Smooth muscle cell (in vitro differentiated cells): ENCODE results near the gene IFNA14. TPM values are rescaled to one million over a fixed set of nuclear protein-coding genes. Genes with fewer than 3 reads are reported as not detected.
"Not testable (repeated sequence)": the region's sequence is repeated elsewhere in the genome, so short reads cannot be mapped to it uniquely, and the experiment has no call there.

Experiments
- DNase-seq: peaks from one replicate; lab custom pipeline; 2025; ENCODE audit not compliant: unreplicated experiment; lab: John Stamatoyannopoulos, UW
- H2AFZ ChIP-seq: fragments of 200-600 bp; sonication (generic); 2 replicates; pipeline ENCODE4 v1.6.0; 2016; ENCODE audit warnings: antibody characterized with exemption, low read depth, mild to moderate bottlenecking
- H3F3A ChIP-seq: fragments of 200-600 bp; sonication (generic); 2 replicates; pipeline ENCODE4 v1.6.0; 2017; ENCODE audit warnings: antibody characterized with exemption, low read depth
- H3K27ac ChIP-seq: fragments of 200-600 bp; sonication (generic); 2 replicates; pipeline ENCODE4 v1.5.1; 2016; ENCODE audit warnings: low read depth, mild to moderate bottlenecking
- H3K27me3 ChIP-seq: fragments of 200-600 bp; sonication (generic); 2 replicates; pipeline ENCODE4 v1.6.1; 2016; ENCODE audit warnings: low read depth, mild to moderate bottlenecking
- H3K36me3 ChIP-seq: fragments of 200-600 bp; sonication (generic); 2 replicates; pipeline ENCODE4 v1.5.1; 2016; ENCODE audit warnings: low read depth
- H3K4me1 ChIP-seq: fragments of 200-600 bp; sonication (generic); 2 replicates; pipeline ENCODE4 v1.5.1; 2016; ENCODE audit warnings: low read depth
- H3K4me2 ChIP-seq: fragments of 200-600 bp; sonication (generic); 2 replicates; pipeline ENCODE4 v1.6.0; 2016; ENCODE audit warnings: mild to moderate bottlenecking
- H3K4me3 ChIP-seq: fragments of 200-600 bp; sonication (generic); 2 replicates; pipeline ENCODE4 v1.5.1; 2016; ENCODE audit warnings: mild to moderate bottlenecking
- H3K79me2 ChIP-seq: fragments of 200-600 bp; sonication (generic); 2 replicates; pipeline ENCODE4 v1.6.0; 2016; ENCODE audit warnings: low read depth, mild to moderate bottlenecking
- H3K9ac ChIP-seq: fragments of 200-600 bp; sonication (generic); 2 replicates; pipeline ENCODE4 v1.6.0; 2016; ENCODE audit warnings: low read depth
- H3K9me3 ChIP-seq: fragments of 200-600 bp; sonication (generic); replicated peaks from 2 replicates; pipeline ENCODE4 v1.5.1; 2016; ENCODE audit warnings: low read depth
- H4K20me1 ChIP-seq: fragments of 200-600 bp; sonication (generic); 2 replicates; pipeline ENCODE4 v1.6.0; 2016; ENCODE audit warnings: low read depth
- WGBS: methylation state at CpG from one replicate; pipeline ENCODE4 v1.1.7; 2016; ENCODE audit warnings: low lambda C conversion rate; 5-methylcytosine and 5-hydroxymethylcytosine counted together
- polyA plus RNA-seq: library from polyadenylated mRNA; unstranded; fragments of >200 nt; fragmentation: Nextera tagmentation; extraction: Ambion mirVana; gene quantifications from 2 replicates; pipeline ENCODE4 v1.2.1, GENCODE V29; 2016
- total RNA-seq: library from RNA; depleted of rRNA; stranded (reverse); fragments of >200 nt; gene quantifications from 2 replicates; pipeline ENCODE4 v1.2.3, GENCODE V29; 2014
- TF ChIP-seq, protein P1 (sequence below): fragments of 200-600 bp; sonication (generic); IDR thresholded peaks from 2 replicates; pipeline ENCODE4 v1.5.1; 2017; ENCODE audit warnings: borderline replicate concordance, mild to moderate bottlenecking, antibody characterized with exemption; ENCODE audit not compliant: insufficient read depth, poor library complexity, severe bottlenecking

IFNA14 gene
- total and polyA plus RNA-seq, 2 experiments from 2014 or later, result not detected

- H3K9ac ChIP-seq, result no peak overlapping the region
These were observed 29.5 kb downstream of the IFNA14 start for GRCh38 chr9:21210311-21210710.

GRCh38 chr9:21207043-21207442, 32.8 kb downstream of the IFNA14 start, which contains the start of gene IFNA10:
TSS of gene IFNA10 (minus strand) at chr9:21207143. CDS start at chr9:21207097, 46 bp downstream.
- not testable (repeated sequence) for H3K27ac ChIP-seq, H3K4me1 ChIP-seq, H3K4me3 ChIP-seq, H3K36me3 ChIP-seq, H3K9ac ChIP-seq, H3K79me2 ChIP-seq, DNase-seq, H4K20me1 ChIP-seq, H3K9me3 ChIP-seq, H3F3A ChIP-seq, H3K27me3 ChIP-seq, H3K4me2 ChIP-seq, H2AFZ ChIP-seq
- 88% methylated on average over 3 of the region's 3 CpGs for whole genome bisulfite sequencing

More at GRCh38 chr9:21210311-21210710, 29.5 kb downstream of the IFNA14 start:
- H2AFZ ChIP-seq, result no peak overlapping the region
- TF ChIP-seq, protein P1, sequence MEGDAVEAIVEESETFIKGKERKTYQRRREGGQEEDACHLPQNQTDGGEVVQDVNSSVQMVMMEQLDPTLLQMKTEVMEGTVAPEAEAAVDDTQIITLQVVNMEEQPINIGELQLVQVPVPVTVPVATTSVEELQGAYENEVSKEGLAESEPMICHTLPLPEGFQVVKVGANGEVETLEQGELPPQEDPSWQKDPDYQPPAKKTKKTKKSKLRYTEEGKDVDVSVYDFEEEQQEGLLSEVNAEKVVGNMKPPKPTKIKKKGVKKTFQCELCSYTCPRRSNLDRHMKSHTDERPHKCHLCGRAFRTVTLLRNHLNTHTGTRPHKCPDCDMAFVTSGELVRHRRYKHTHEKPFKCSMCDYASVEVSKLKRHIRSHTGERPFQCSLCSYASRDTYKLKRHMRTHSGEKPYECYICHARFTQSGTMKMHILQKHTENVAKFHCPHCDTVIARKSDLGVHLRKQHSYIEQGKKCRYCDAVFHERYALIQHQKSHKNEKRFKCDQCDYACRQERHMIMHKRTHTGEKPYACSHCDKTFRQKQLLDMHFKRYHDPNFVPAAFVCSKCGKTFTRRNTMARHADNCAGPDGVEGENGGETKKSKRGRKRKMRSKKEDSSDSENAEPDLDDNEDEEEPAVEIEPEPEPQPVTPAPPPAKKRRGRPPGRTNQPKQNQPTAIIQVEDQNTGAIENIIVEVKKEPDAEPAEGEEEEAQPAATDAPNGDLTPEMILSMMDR, result no peak
- no peak overlapping the region for H3K27ac ChIP-seq
- no peaks in the 10 kb centered on the region for H3K27me3 ChIP-seq
- no peaks in the 10 kb centered on the region for H3K79me2 ChIP-seq
- H3K9me3 ChIP-seq, result no peaks in the 10 kb centered on the region
- no peaks in the 10 kb centered on the region for H3K36me3 ChIP-seq
- H3K4me1 ChIP-seq, result no peaks in the 10 kb centered on the region
- no peak overlapping the region for H3K4me3 ChIP-seq
- no peak for DNase-seq
- no peaks in the 10 kb centered on the region for H3F3A ChIP-seq
- H3K4me2 ChIP-seq, result no peak overlapping the region
- H4K20me1 ChIP-seq, result no peaks in the 10 kb centered on the region
- 96% methylated on average over 7 of the region's 7 CpGs for WGBS

GRCh38 chr9:21205204-21205603, 34.6 kb downstream of the IFNA14 start:
- DNase-seq, result no peak
- Histone ChIP-seq H3K4me2 (no peak overlapping the region), H4K20me1 (no peaks in the 10 kb centered on the region), H3K27ac (no peak overlapping the region), H3K27me3 (peaks cover 8% of the 10 kb centered on the region), H3K9ac (no peak overlapping the region), H3F3A (no peaks in the 10 kb centered on the region), H3K4me1 (no peaks in the 10 kb centered on the region), H3K9me3 (no peaks in the 10 kb centered on the region), H3K36me3 (no peaks in the 10 kb centered on the region), H3K4me3 (no peak overlapping the region), H3K79me2 (no peaks in the 10 kb centered on the region), H2AFZ (no peak overlapping the region)
- TF ChIP-seq, protein P1, result no peak

- H3K27me3 ChIP-seq, result peaks cover 14% of the 10 kb centered on the region
- H2AFZ ChIP-seq, H4K20me1 ChIP-seq, H3K9me3 ChIP-seq, H3K36me3 ChIP-seq, H3K4me1 ChIP-seq, H3F3A ChIP-seq, H3K4me2 ChIP-seq, DNase-seq, H3K79me2 ChIP-seq, H3K4me3 ChIP-seq, H3K27ac ChIP-seq, H3K9ac ChIP-seq: not testable (repeated sequence)
- WGBS, result 71% methylated on average over 4 of the region's 4 CpGs
These were observed 37.7 kb downstream of the IFNA14 start, which contains the start of gene IFNA7 for GRCh38 chr9:21202105-21202504. TSS of gene IFNA7 (minus strand) at chr9:21202205. CDS start at chr9:21202165, 40 bp downstream.
